ENCODE data around the gene ZNF343. TPM values are rescaled to one million over a fixed set of nuclear protein-coding genes. Genes with fewer than 3 reads are reported as not detected.
"Not testable (repeated sequence)": the region's sequence is repeated elsewhere in the genome, so short reads cannot be mapped to it uniquely, and the experiment has no call there.

The ZNF343 gene
- total RNA-seq, 1 donor from 2014 or later = 11.0 TPM

GRCh38 chr20:2502808-2503384 lies 5.8 kb downstream of the ZNF343 start:
- H3K36me3 ChIP-seq = peaks cover 0 to 24% of the 10 kb centered on the region in 2 donors
- H3K27ac ChIP-seq; intact Hi-C loops (cut with DNase I); H3K4me3 ChIP-seq; H3K27me3 ChIP-seq; DNase-seq (ENCODE audit: extremely low spot score in 2 of 2); H3K4me1 ChIP-seq; H3K9me3 ChIP-seq: not testable (repeated sequence)

DNA sequence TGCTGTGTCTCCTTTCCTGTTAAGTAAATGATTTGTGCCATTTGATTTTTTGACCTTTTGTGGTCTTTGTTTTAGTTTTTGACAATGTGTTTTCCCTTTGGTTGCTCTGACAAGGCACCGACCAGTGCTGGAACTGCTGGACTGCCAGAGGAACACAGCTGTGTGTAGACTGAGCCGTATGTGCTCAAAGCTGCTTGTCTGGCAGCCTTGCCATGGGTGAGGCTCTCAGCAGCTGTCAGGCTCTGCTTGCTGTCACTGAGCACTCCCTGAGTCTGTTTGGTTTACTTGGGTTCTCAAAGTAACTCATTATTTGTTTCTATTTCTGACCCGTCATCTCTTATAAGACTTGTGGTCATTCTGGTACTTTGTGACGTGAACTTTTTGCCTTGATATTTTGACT lies 23.1 kb downstream of the ZNF343 start:
- DNase-seq (ENCODE audit: extremely low spot score in 2 of 2) = no peak
- TF ChIP-seq, protein P1, sequence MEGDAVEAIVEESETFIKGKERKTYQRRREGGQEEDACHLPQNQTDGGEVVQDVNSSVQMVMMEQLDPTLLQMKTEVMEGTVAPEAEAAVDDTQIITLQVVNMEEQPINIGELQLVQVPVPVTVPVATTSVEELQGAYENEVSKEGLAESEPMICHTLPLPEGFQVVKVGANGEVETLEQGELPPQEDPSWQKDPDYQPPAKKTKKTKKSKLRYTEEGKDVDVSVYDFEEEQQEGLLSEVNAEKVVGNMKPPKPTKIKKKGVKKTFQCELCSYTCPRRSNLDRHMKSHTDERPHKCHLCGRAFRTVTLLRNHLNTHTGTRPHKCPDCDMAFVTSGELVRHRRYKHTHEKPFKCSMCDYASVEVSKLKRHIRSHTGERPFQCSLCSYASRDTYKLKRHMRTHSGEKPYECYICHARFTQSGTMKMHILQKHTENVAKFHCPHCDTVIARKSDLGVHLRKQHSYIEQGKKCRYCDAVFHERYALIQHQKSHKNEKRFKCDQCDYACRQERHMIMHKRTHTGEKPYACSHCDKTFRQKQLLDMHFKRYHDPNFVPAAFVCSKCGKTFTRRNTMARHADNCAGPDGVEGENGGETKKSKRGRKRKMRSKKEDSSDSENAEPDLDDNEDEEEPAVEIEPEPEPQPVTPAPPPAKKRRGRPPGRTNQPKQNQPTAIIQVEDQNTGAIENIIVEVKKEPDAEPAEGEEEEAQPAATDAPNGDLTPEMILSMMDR (IDR thresholded peaks at IDR 0.05) = no peak
- no peak for TF ChIP-seq POLR2AphosphoS5 (IDR thresholded peaks at IDR 0.05; ENCODE audit: insufficient read depth in 1 of 2, low read depth in 1 of 2)
- TF ChIP-seq POLR2A (IDR thresholded peaks at IDR 0.05) = no peak
- Histone ChIP-seq H3K27me3 (no peaks in the 10 kb centered on the region), H3K4me1 (no peaks in the 10 kb centered on the region), H3K4me3 (no peak overlapping the region), H3K36me3 (peaks cover 0 to 57% of the 10 kb centered on the region in 2 donors), H3K27ac (no peak overlapping the region), H3K9me3 (no peaks in the 10 kb centered on the region)
- intact Hi-C loops (cut with DNase I) = no loop called here

DNA sequence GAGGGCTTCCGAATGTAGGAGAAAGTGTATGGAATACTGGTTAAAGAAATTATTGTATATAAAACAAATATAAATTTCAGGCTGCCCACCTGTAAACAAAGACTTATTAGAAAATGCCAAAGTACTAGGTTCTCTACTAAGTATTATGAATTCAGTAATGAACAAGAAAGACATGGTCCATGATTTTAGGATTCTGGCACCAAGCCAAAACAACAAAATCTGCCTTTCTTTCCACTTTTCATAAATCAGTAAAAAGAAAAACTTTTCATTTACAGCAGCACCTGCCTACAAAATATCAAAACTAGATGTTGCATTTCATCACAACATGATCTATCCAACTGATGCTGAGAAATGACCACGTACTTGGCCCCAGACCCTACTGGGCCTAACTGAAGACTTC lies 23.6 kb downstream of the ZNF343 start:
- Histone ChIP-seq H3K4me3 (no peak overlapping the region), H3K4me1 (no peaks in the 10 kb centered on the region), H3K27me3 (no peaks in the 10 kb centered on the region), H3K9me3 (no peaks in the 10 kb centered on the region), H3K27ac (no peak overlapping the region), H3K36me3 (peaks cover 0 to 60% of the 10 kb centered on the region in 2 donors)
- intact Hi-C loops (cut with DNase I) = no loop called here
- TF ChIP-seq, protein P1 (IDR thresholded peaks at IDR 0.05) = no peak
- TF ChIP-seq POLR2A (IDR thresholded peaks at IDR 0.05) (no peak), POLR2AphosphoS5 (IDR thresholded peaks at IDR 0.05; ENCODE audit: insufficient read depth in 1 of 2, low read depth in 1 of 2) (no peak)
- DNase-seq (ENCODE audit: extremely low spot score in 2 of 2) = no peak

GRCh38 chr20:2483504-2483903 lies 25.2 kb downstream of the ZNF343 start:
- Histone ChIP-seq H3K36me3 (peaks cover 0 to 45% of the 10 kb centered on the region in 2 donors), H3K27ac (no peak overlapping the region), H3K27me3 (no peaks in the 10 kb centered on the region), H3K4me1 (no peaks in the 10 kb centered on the region), H3K4me3 (no peak overlapping the region), H3K9me3 (no peaks in the 10 kb centered on the region)
- intact Hi-C loops (cut with DNase I) = no loop called here
- DNase-seq (ENCODE audit: extremely low spot score in 2 of 2) = no peak
- TF ChIP-seq POLR2A (IDR thresholded peaks at IDR 0.05) (no peak), POLR2AphosphoS5 (IDR thresholded peaks at IDR 0.05; ENCODE audit: insufficient read depth in 1 of 2, low read depth in 1 of 2) (no peak)
- TF ChIP-seq, protein P1 (IDR thresholded peaks at IDR 0.05) = no peak

- H3K27ac ChIP-seq = no peak overlapping the region
- H3K4me1 ChIP-seq = no peaks in the 10 kb centered on the region
- H3K9me3 ChIP-seq = no peaks in the 10 kb centered on the region
- intact Hi-C loops (cut with DNase I) = no loop called here
- H3K27me3 ChIP-seq = no peaks in the 10 kb centered on the region
- peaks cover 0 to 32% of the 10 kb centered on the region in 2 donors for H3K36me3 ChIP-seq
- no peak for TF ChIP-seq POLR2AphosphoS5 (IDR thresholded peaks at IDR 0.05; ENCODE audit: insufficient read depth in 1 of 2, low read depth in 1 of 2)
- TF ChIP-seq, protein P1 (IDR thresholded peaks at IDR 0.05) = no peak
- no peak for TF ChIP-seq POLR2A (IDR thresholded peaks at IDR 0.05)
- no peak for DNase-seq (ENCODE audit: extremely low spot score in 2 of 2)
- H3K4me3 ChIP-seq = no peak overlapping the region
Observed at GRCh38 chr20:2480381-2480780, 28.3 kb downstream of the ZNF343 start.

Data from vagina (tissue), 2 donors.